ENCODE measurements around the gene SCD. TPM values are rescaled to one million over a fixed set of nuclear protein-coding genes. Genes with fewer than 3 reads are reported as not detected.

The SCD gene
- total RNA-seq, 1 donor from 2014 or later = 589 TPM

DNA sequence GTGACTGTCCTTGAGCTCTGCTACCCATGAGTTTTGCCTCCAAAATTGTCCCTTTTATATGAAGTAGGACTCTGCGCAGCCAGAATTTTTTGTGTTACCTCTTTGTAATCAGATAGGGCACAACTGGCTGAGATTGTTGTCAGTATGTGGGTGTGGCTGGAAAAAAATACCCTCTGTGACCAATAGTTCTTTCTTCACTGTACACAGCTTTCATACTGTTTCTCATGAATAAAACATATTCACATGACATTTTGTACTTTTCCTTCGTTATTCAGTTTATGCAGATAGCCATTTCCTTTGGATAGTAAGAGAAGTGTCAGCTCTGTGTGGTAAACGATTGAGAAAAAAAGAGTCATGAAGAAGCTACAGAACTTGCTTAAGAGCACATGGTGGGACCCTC, 66.1 kb downstream of the SCD start:
- Mint-ChIP-seq H3K27me3 (ENCODE audit: unreplicated experiment) (no peaks in the 10 kb centered on the region), H3K4me3 (ENCODE audit: unreplicated experiment) (no peak overlapping the region), H3K27ac (ENCODE audit: unreplicated experiment) (no peak overlapping the region), H3K9me3 (ENCODE audit: unreplicated experiment) (peaks cover 2% of the 10 kb centered on the region), H3K36me3 (ENCODE audit: unreplicated experiment) (no peaks in the 10 kb centered on the region), H3K4me1 (ENCODE audit: low read depth, unreplicated experiment) (no peaks in the 10 kb centered on the region)
- TF ChIP-seq, protein P1, sequence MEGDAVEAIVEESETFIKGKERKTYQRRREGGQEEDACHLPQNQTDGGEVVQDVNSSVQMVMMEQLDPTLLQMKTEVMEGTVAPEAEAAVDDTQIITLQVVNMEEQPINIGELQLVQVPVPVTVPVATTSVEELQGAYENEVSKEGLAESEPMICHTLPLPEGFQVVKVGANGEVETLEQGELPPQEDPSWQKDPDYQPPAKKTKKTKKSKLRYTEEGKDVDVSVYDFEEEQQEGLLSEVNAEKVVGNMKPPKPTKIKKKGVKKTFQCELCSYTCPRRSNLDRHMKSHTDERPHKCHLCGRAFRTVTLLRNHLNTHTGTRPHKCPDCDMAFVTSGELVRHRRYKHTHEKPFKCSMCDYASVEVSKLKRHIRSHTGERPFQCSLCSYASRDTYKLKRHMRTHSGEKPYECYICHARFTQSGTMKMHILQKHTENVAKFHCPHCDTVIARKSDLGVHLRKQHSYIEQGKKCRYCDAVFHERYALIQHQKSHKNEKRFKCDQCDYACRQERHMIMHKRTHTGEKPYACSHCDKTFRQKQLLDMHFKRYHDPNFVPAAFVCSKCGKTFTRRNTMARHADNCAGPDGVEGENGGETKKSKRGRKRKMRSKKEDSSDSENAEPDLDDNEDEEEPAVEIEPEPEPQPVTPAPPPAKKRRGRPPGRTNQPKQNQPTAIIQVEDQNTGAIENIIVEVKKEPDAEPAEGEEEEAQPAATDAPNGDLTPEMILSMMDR (IDR thresholded peaks at IDR 0.05; ENCODE audit: partially characterized antibody, unreplicated experiment) = no peak
- DNase-seq = no peak

Other genes with a start within 250 kb of the SCD start
- gene ERLIN1, start 161.2 kb upstream of the SCD start, total RNA-seq (ENCODE audit: unreplicated experiment) = 7.6 TPM
- 35.7 TPM for gene CHUK, start 117.6 kb upstream of the SCD start, total RNA-seq (ENCODE audit: unreplicated experiment)
- gene CWF19L1, start 79.6 kb upstream of the SCD start, total RNA-seq (ENCODE audit: unreplicated experiment) = 24.2 TPM
- gene BLOC1S2, start 60.6 kb upstream of the SCD start, total RNA-seq (ENCODE audit: unreplicated experiment) = 82.9 TPM
- 0.44 TPM for gene PKD2L1, start 17.0 kb upstream of the SCD start, total RNA-seq (ENCODE audit: unreplicated experiment)
- gene WNT8B, start 115.8 kb downstream of the SCD start, total RNA-seq (ENCODE audit: unreplicated experiment) = not detected
- 22.3 TPM for gene SEC31B, start 172.6 kb downstream of the SCD start, total RNA-seq (ENCODE audit: unreplicated experiment)
- 284 TPM for gene NDUFB8, start 182.6 kb downstream of the SCD start, total RNA-seq (ENCODE audit: unreplicated experiment)
- gene HIF1AN, start 188.7 kb downstream of the SCD start, total RNA-seq (ENCODE audit: unreplicated experiment) = 49.6 TPM

All from glutamatergic neuron (in vitro differentiated cells).